HG02943 (cell line): ENCODE measurements around the gene UVRAG.

Experiments
- ATAC-seq: cut with Tn5 transposase; IDR thresholded peaks from one replicate; pipeline ENCODE4 v1.9.1; 2021; ENCODE audit warnings: mild to moderate bottlenecking, low read depth, moderate library complexity; ENCODE audit not compliant: unreplicated experiment

The UVRAG gene

GRCh38 chr11:75802913-75803820 lies 11.8 kb upstream of the UVRAG start:
- ATAC-seq = peak; percentile 59

GRCh38 chr11:75809111-75809510 lies 5.9 kb upstream of the UVRAG start:
- ATAC-seq = no peak

GRCh38 chr11:75809991-75810390 lies 5.0 kb upstream of the UVRAG start:
- no peak for ATAC-seq

GRCh38 chr11:75810637-75811390 lies 4.2 kb upstream of the UVRAG start:
- ATAC-seq = no peak

GRCh38 chr11:75811485-75811884 lies 3.5 kb upstream of the UVRAG start:
- no peak for ATAC-seq

GRCh38 chr11:75812542-75813040 lies 2.4 kb upstream of the UVRAG start:
- ATAC-seq = no peak

GRCh38 chr11:75813124-75813523 lies 1.9 kb upstream of the UVRAG start:
- ATAC-seq = no peak

- ATAC-seq = no peak
Measured at GRCh38 chr11:75813622-75814039, 1.4 kb upstream of the UVRAG start.

GRCh38 chr11:75814363-75814676 lies 690 bp upstream of the UVRAG start:
- ATAC-seq = peak; percentile 25

GRCh38 chr11:75815345-75816168 lies 547 bp downstream of the UVRAG start:
- peak; percentile 5 for ATAC-seq

- ATAC-seq = no peak
Measured at GRCh38 chr11:75816561-75817239, 1.7 kb downstream of the UVRAG start.

- ATAC-seq = no peak
Measured at GRCh38 chr11:75820645-75821044, 5.6 kb downstream of the UVRAG start.

GRCh38 chr11:75821202-75821601 lies 6.2 kb downstream of the UVRAG start:
- no peak for ATAC-seq

GRCh38 chr11:75822541-75822940 lies 7.5 kb downstream of the UVRAG start:
- ATAC-seq = no peak

- ATAC-seq = no peak
Measured at GRCh38 chr11:75823415-75823814, 8.4 kb downstream of the UVRAG start.

- ATAC-seq = no peak
Measured at GRCh38 chr11:75823946-75824345, 8.9 kb downstream of the UVRAG start.

- ATAC-seq = no peak
Measured at GRCh38 chr11:75826461-75827230, 11.6 kb downstream of the UVRAG start.

- no peak for ATAC-seq
Measured at GRCh38 chr11:75827562-75827961, 12.6 kb downstream of the UVRAG start.

- no peak for ATAC-seq
Measured at GRCh38 chr11:75831915-75832502, 17.0 kb downstream of the UVRAG start.
